K562 (cell line): ENCODE data around the gene SH3TC2. TPM values are rescaled to one million over a fixed set of nuclear protein-coding genes. Genes with fewer than 3 reads are reported as not detected.
A peak's percentile ranks its signal among the peaks of the same experiment; 100 is the strongest.

Experiments
- ATAC-seq: fragments of 200-7000 bp; cut with Tn5 transposase; 3 replicates; pipeline ENCODE4 v1.9.1; 2020; ENCODE audit warnings: moderate library complexity
- BruUV-seq: library from RNA; stranded (reverse); fragments of 400-500 nt; replicated peaks from 2 replicates; lab custom pipeline; 2021; lab: Mats Ljungman, UMichigan
- CTCF ChIA-PET: fragments of 300-600 bp; formaldehyde crosslinking; extraction: SDS; loops from one replicate; lab custom pipeline; 2021; ENCODE audit warnings: low intra/inter-chr PET ratio; lab: Yijun Ruan, JAX
- POLR2A ChIA-PET: fragments of 300-600, 350-650 bp; sonication (Branson Sonifier 250); formaldehyde crosslinking; extraction: SDS; loops from one replicate; lab custom pipeline; 2021; ENCODE audit warnings: antibody characterized with exemption, inconsistent platforms; lab: Yijun Ruan, JAX
- DNase-seq, 4 experiments: peaks; one replicate each; pipeline versions ENCODE4 v3.0.0 to v3.0.0-alpha.2; 2011 to 2018; ENCODE audit warnings: low spot score in 3 of 4, mixed read lengths in 3 of 4; ENCODE audit errors: extremely low read depth in 1 of 4
- FAIRE-seq: peaks from 2 replicates; lab custom pipeline; 2011; peaks lifted over from hg19 to GRCh38; lab: Jason Lieb, UNC
- H2AFZ ChIP-seq: 2 replicates; pipeline ENCODE4 v1.6.0; 2011; ENCODE audit warnings: low read depth, low read length, control low read depth, inconsistent platforms
- H3K27ac ChIP-seq: fragments of 200-600 bp; 3 replicates; pipeline ENCODE4 v1.8.0; 2011; ENCODE audit warnings: low read depth, mild to moderate bottlenecking, control low read depth, inconsistent platforms, low read length, moderate library complexity, mixed read lengths; ENCODE audit errors: extremely low read depth
- H3K27me3 ChIP-seq, 2 experiments: fragments of 300-600 bp in 1 of 2; 2 replicates in 1 of 2; 3 replicates in 1 of 2; pipeline versions ENCODE4 v1.6.0 to v1.8.0; 2011; ENCODE audit warnings: inconsistent platforms in 2 of 2, low read length in 2 of 2, mild to moderate bottlenecking in 1 of 2, mixed read lengths in 1 of 2, moderate library complexity in 1 of 2; ENCODE audit not compliant: control insufficient read depth in 2 of 2, insufficient read depth in 2 of 2
- H3K36me3 ChIP-seq: fragments of 300-600 bp; 3 replicates; pipeline ENCODE4 v1.8.0; 2011; ENCODE audit warnings: mild to moderate bottlenecking, low read length, inconsistent platforms; ENCODE audit not compliant: control insufficient read depth, insufficient read depth
- H3K4me1 ChIP-seq, 2 experiments: fragments of 200-600 bp in 1 of 2; replicated peaks in 1 of 2; 2 replicates in 1 of 2; 3 replicates in 1 of 2; pipeline versions ENCODE4 v1.5.1 to v1.8.0; 2011; ENCODE audit warnings: inconsistent platforms in 2 of 2, low read length in 2 of 2, mild to moderate bottlenecking in 1 of 2, mixed read lengths in 1 of 2, moderate library complexity in 1 of 2; ENCODE audit not compliant: control insufficient read depth in 2 of 2, insufficient read depth in 2 of 2
- H3K4me2 ChIP-seq: 2 replicates; pipeline ENCODE4 v1.6.1; 2011; ENCODE audit warnings: low read length, control low read depth, inconsistent platforms, mixed read lengths; ENCODE audit not compliant: insufficient read depth
- H3K4me3 ChIP-seq: fragments of 200-600 bp; sonication (generic), shearing (Covaris generic); 2 replicates; pipeline ENCODE4 v1.5.1; 2016; ENCODE audit warnings: control low read depth, inconsistent platforms
- H3K79me2 ChIP-seq: fragments of 200-600 bp; 3 replicates; pipeline ENCODE4 v1.8.0; 2011; ENCODE audit warnings: low read length, inconsistent platforms; ENCODE audit not compliant: control insufficient read depth, insufficient read depth
- H3K9ac ChIP-seq, 2 experiments: 2 replicates each; pipeline versions ENCODE4 v1.6.0 to v1.6.1; 2011; ENCODE audit warnings: low read depth in 2 of 2, low read length in 2 of 2, control low read depth in 1 of 2, inconsistent platforms in 1 of 2, mild to moderate bottlenecking in 1 of 2, mixed read lengths in 1 of 2; ENCODE audit not compliant: insufficient read depth in 1 of 2
- H3K9me1 ChIP-seq: one replicate; pipeline ENCODE4 v1.6.0; 2011; ENCODE audit warnings: inconsistent platforms, mild to moderate bottlenecking, low read length, moderate library complexity; ENCODE audit not compliant: control insufficient read depth, insufficient read depth
- H3K9me3 ChIP-seq: replicated peaks from 2 replicates; pipeline ENCODE4 v1.5.1; 2011; ENCODE audit warnings: low read depth, low read length, inconsistent platforms; ENCODE audit not compliant: control insufficient read depth, insufficient read depth
- H4K20me1 ChIP-seq: replicated peaks from 2 replicates; pipeline ENCODE4 v1.6.1; 2011; ENCODE audit warnings: low read length, inconsistent platforms, mixed read lengths; ENCODE audit not compliant: control insufficient read depth, insufficient read depth
- ESRRB ChIP-seq: fragments of 250-450 bp; sonication (Bioruptor Pico); IDR thresholded peaks from 2 replicates; pipeline ENCODE4 v1.5.0; 2020; ENCODE audit warnings: mild to moderate bottlenecking, moderate library complexity, borderline replicate concordance
- FOXA3 ChIP-seq, 2 experiments: fragments of 450-650 bp in 1 of 2; sonication (generic) in 1 of 2; formaldehyde crosslinking; IDR thresholded peaks in 1 of 2; conservative IDR thresholded peaks in 1 of 2; 2 replicates each; pipeline versions ENCODE4 v1.4.0 to v1.8.0; 2020 to 2022; ENCODE audit warnings: mild to moderate bottlenecking in 2 of 2, missing genetic modification reagents in 1 of 2
- MGA ChIP-seq: fragments of 450-650 bp; IDR thresholded peaks from 2 replicates; pipeline ENCODE4 v1.6.1; 2016; ENCODE audit warnings: mild to moderate bottlenecking, moderate library complexity
- NELFE ChIP-seq: IDR thresholded peaks from 2 replicates; pipeline ENCODE4 v1.6.1; 2011; ENCODE audit warnings: mild to moderate bottlenecking; ENCODE audit not compliant: insufficient read depth, insufficient read length
- NR2C2 ChIP-seq, 2 experiments: fragments of 200-800 bp in 1 of 2; sonication (Bioruptor generic) in 1 of 2; sonication (generic) in 1 of 2; formaldehyde crosslinking in 1 of 2; IDR thresholded peaks; 2 replicates each; pipeline versions ENCODE4 v1.6.1 to v1.8.0; 2016 to 2022; ENCODE audit warnings: mild to moderate bottlenecking in 1 of 2, missing compliant biosample characterization in 1 of 2, missing genetic modification characterization in 1 of 2, missing genetic modification reagents in 1 of 2
- POLR3G ChIP-seq: IDR thresholded peaks from 2 replicates; pipeline ENCODE4 v1.6.1; 2011; ENCODE audit not compliant: insufficient read length, insufficient replicate concordance; ENCODE audit errors: extremely low read depth
- TRIM28 ChIP-seq: fragments of 450-650 bp; IDR thresholded peaks from 2 replicates; pipeline ENCODE4 v1.6.1; 2017
- WGBS: fragments of 100-300 bp; shearing (Covaris generic); methylation state at CpG from one replicate; pipeline ENCODE4 v1.1.6; 2016; ENCODE audit warnings: low coverage, mixed read lengths; ENCODE audit not compliant: insufficient coverage; ENCODE audit errors: missing lambda C conversion rate; 5-methylcytosine and 5-hydroxymethylcytosine counted together
- in situ Hi-C: fragments of 300-500 bp; cut with MboI; formaldehyde crosslinking; loops from 4 replicates; pipeline ENCODE4 v1.15.0; 2018; ENCODE audit warnings: inconsistent platforms, mixed read lengths
- intact Hi-C: fragments of 100-400 bp; cut with micrococcal nuclease; formaldehyde crosslinking; loops from 2 replicates; pipeline ENCODE4 v1.14.2; 2022
- polyA plus RNA-seq, 8 experiments: library from polyadenylated mRNA; depleted of rRNA in 4 of 8; stranded (reverse) in 5 of 8; unstranded in 3 of 8; fragments of >200 nt; fragmentation: Nextera tagmentation in 2 of 8; fragmentation: Illumina TruSeq in 1 of 8; extraction: Ambion mirVana in 2 of 8; extraction: Trizol in 1 of 8; gene quantifications; 2 replicates each; pipeline versions ENCODE4 v1.2.1 to v1.2.3, GENCODE V29; 2011 to 2014; ENCODE audit warnings: inconsistent platforms in 1 of 8, missing spikeins in 1 of 8
- total RNA-seq, 7 experiments: library from RNA; depleted of rRNA in 6 of 7; stranded (reverse); fragments of >200 nt in 6 of 7; fragmentation: Illumina TruSeq in 2 of 7; extraction: Trizol in 2 of 7; gene quantifications; 2 replicates each; pipeline versions ENCODE4 v1.2.1 to v1.2.3, GENCODE V29; 2011 to 2021; ENCODE audit warnings: low replicate concordance in 1 of 7

The SH3TC2 gene
- total and polyA plus RNA-seq, 9 of the 15 experiments (the other 6 are each of a cell fraction or from before 2014, with no cell fraction given), result 0.03 to 0.80 (median 0.55) TPM; not detected in 1

- Histone ChIP-seq H4K20me1 (no peaks in the 10 kb centered on the region; the same call in 1 of the 2 replicates), H3K79me2 (no peaks in the 10 kb centered on the region), H3K9me3 (no peaks in the 10 kb centered on the region), H3K9ac (no peak overlapping the region), H3K27ac (no peak overlapping the region), H3K4me3 (no peak overlapping the region), H3K4me2 (no peak overlapping the region), H3K9me1 (no peaks in the 10 kb centered on the region), H2AFZ (no peak overlapping the region), H3K27me3 (no peaks in the 10 kb centered on the region; a peak in 2 of 5 replicates), H3K36me3 (no peaks in the 10 kb centered on the region), H3K4me1 (no peaks in the 10 kb centered on the region)
- no TSS peak for BruUV-seq
- DNase-seq (peak; percentile 57 to 74 (median 66)), ATAC-seq (peak; percentile 89), FAIRE-seq (peak; percentile 85)
- 0% methylated on average over 3 of the region's 3 CpGs for WGBS
- CTCF ChIA-PET, result interaction anchor here (1.3 to 1.6 kb wide), 3 partner anchors 217 to 227 kb away, joined by 3 to 9 read pairs (median 5); no protein-coding TSS in a partner anchor
- POLR2A ChIA-PET, result interaction anchor here (0.5 to 1.2 kb wide), 2 partner anchors 71 to 89 kb away, joined by 3 read pairs; no protein-coding TSS in a partner anchor
- in situ Hi-C loops (no loop called here), intact Hi-C loops (loop anchor here (1.0 to 10.0 kb wide), 3 partner anchors 135 to 307 kb away; no protein-coding TSS in a partner anchor)
- no peak for TF ChIP-seq POLR3G
- no peak for TF ChIP-seq NELFE
- TF ChIP-seq ESRRB (CRISPR knock-in tag), result no peak
- TF ChIP-seq FOXA3 (CRISPR knock-in tag; conservative IDR thresholded peaks at IDR 0.05 in 1 of 2, IDR thresholded peaks at IDR 0.05 in 1 of 2), result no peak
- no peak for TF ChIP-seq NR2C2 (CRISPR knock-in tag; IDR thresholded peaks at IDR 0.05)
- TF ChIP-seq NR2C2 (tag; IDR thresholded peaks at IDR 0.05), result no peak
- TF ChIP-seq TRIM28, result no peak
- no peak for TF ChIP-seq MGA
Measured at GRCh38 chr5:148957591-148958202, 105.2 kb downstream of the SH3TC2 start.
